HUDEP-2 (cell line): ENCODE data around the gene DDIT3.
"Not testable (repeated sequence)": the region's sequence is repeated elsewhere in the genome, so short reads cannot be mapped to it uniquely, and the experiment has no call there.

Source experiments
- DNase-seq, 76 experiments: peaks; one replicate each; lab custom pipeline; 2025; ENCODE audit not compliant: unreplicated experiment in 76 of 76; lab: John Stamatoyannopoulos, UW

The DDIT3 gene

GRCh38 chr12:57520053-57520818 lies at the start of gene DDIT3:
DDIT3 (minus strand) TSS chr12:57520514; CDS start chr12:57517406, 3,108 bp downstream.
- DNase-seq = peak; percentile 32 to 99 (median 98)

GRCh38 chr12:57569858-57570257 lies 49.5 kb upstream of the DDIT3 start:
- DNase-seq = no peak

GRCh38 chr12:57568838-57569237 lies 48.5 kb upstream of the DDIT3 start:
- DNase-seq = no peak

- DNase-seq = no peak
Observed at GRCh38 chr12:57564178-57564740, 43.9 kb upstream of the DDIT3 start.

GRCh38 chr12:57563358-57563757 lies 43.0 kb upstream of the DDIT3 start:
- no peak for DNase-seq

GRCh38 chr12:57561117-57561516 lies 40.8 kb upstream of the DDIT3 start:
- not testable (repeated sequence) for DNase-seq

- no peak for DNase-seq
Observed at GRCh38 chr12:57560516-57560915, 40.2 kb upstream of the DDIT3 start.

- no peak for DNase-seq
Observed at GRCh38 chr12:57558864-57559263, 38.5 kb upstream of the DDIT3 start.

GRCh38 chr12:57554897-57555296 lies 34.6 kb upstream of the DDIT3 start:
- DNase-seq = peak in 2 of 76 experiments; percentile 14 to 30

- DNase-seq = no peak
Observed at GRCh38 chr12:57554453-57554852, 34.1 kb upstream of the DDIT3 start.

GRCh38 chr12:57553343-57554202 lies 33.3 kb upstream of the DDIT3 start:
- DNase-seq = no peak

GRCh38 chr12:57552835-57553313 lies 32.6 kb upstream of the DDIT3 start:
- DNase-seq = peak in 8 of 76 experiments; percentile 18 to 42 (median 28)

GRCh38 chr12:57552306-57552651 lies 32.0 kb upstream of the DDIT3 start:
- peak in 69 of 76 experiments; percentile 21 to 82 (median 50) for DNase-seq

- peak in 2 of 76 experiments; percentile 16 to 19 for DNase-seq
Observed at GRCh38 chr12:57551637-57552305, 31.5 kb upstream of the DDIT3 start.

- no peak for DNase-seq
Observed at GRCh38 chr12:57550641-57551549, 30.6 kb upstream of the DDIT3 start.

- peak in 32 of 76 experiments; percentile 3 to 44 (median 24) for DNase-seq
Observed at GRCh38 chr12:57549909-57550640, 29.8 kb upstream of the DDIT3 start, which contains the start of gene KIF5A. KIF5A (plus strand) TSS chr12:57550044; CDS start chr12:57550272, 228 bp downstream.

GRCh38 chr12:57549203-57549908 lies 29.0 kb upstream of the DDIT3 start:
- DNase-seq = no peak

GRCh38 chr12:57548488-57548887 lies 28.2 kb upstream of the DDIT3 start:
- no peak for DNase-seq
